Activated CD8-positive, alpha-beta memory T cell treated with anti-CD3 and anti-CD28 coated beads for 24 hours (primary cell): Measurements from ENCODE around the gene ASB2.

Experiments used
- DNase-seq: peaks from one replicate; pipeline ENCODE4 v3.0.0-alpha.2; 2020

The ASB2 gene

DNA sequence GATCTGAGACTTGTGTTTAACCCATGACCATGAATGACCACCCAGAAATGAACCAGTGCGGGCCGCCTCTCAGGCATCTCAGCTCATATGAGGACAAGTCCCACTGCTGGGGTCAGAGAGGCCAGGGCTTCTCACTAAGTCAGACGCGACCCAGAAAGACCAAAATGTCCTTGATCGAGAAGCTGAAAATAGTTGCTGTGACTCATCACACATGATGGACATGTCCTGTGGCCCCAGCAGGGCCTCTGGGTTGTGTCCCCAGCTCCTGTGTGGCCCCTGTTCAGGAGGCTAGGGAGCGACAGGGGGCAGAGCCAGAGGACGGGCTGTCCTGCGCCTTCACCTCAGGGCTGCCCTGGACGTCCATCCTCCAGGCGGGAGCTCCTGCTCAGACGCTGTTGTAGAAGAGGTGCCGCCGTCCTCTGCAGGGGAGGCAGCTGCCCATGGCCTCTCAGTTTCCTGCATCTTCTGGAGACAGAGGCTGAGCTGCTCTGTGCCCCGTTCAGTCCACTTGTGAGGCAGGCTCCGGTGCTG lies 78.2 kb downstream of the ASB2 start:
- no peak for DNase-seq

DNA sequence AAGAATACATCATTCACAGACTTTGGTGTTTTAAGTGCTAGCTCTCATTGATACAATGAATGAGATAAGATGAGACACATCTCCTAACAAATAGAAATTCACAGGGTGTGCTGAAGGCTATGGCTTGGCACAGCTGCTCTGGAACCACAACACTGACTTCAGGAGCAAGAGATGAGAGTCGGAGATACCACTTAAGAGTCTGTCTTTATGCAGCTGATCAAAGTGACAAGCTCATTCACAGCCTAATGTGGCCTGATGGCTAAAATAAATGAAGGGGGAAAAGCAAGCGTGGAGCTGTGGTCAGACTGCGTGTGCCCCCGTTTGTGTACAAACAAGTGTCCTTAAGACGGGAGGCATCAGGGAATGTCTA lies 78.9 kb downstream of the ASB2 start:
- no peak for DNase-seq

- no peak for DNase-seq
These were observed 81.3 kb downstream of the ASB2 start for GRCh38 chr14:93895023-93895604.

GRCh38 chr14:93893661-93894261 lies 82.6 kb downstream of the ASB2 start:
- no peak for DNase-seq

DNA sequence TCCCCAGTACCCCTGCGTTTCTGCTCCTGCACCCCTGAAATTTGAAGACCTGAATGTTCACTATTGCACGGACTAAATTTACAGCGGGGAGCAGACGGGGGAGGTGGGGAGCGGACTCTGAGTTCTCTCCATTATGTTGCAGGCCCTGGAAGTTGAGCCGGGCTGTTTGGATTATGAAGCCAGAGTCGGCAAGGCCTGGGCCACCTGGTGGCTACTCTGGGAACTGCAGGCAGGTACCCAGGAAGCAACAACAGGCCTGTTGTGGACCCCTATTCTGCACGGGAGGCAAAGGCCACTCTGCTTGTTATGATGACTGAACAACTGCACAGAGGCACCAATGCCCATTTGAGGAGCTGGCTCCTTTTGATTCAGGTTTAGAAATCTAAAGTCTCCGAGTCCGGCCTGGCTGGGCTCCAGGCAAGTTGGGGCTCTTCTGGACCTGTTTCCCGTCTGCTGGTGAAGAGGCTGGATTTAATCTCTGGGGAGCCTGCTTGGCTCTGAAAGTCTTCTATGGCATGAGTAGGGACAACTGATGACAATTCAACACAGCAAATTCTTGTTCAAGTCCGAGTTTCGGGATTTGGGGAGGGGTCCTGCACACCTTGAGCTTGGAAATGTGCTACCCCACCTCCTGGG lies 83.3 kb downstream of the ASB2 start:
- DNase-seq, result peak; percentile 92

GRCh38 chr14:93892505-93892839 lies 83.9 kb downstream of the ASB2 start:
- no peak for DNase-seq

DNA sequence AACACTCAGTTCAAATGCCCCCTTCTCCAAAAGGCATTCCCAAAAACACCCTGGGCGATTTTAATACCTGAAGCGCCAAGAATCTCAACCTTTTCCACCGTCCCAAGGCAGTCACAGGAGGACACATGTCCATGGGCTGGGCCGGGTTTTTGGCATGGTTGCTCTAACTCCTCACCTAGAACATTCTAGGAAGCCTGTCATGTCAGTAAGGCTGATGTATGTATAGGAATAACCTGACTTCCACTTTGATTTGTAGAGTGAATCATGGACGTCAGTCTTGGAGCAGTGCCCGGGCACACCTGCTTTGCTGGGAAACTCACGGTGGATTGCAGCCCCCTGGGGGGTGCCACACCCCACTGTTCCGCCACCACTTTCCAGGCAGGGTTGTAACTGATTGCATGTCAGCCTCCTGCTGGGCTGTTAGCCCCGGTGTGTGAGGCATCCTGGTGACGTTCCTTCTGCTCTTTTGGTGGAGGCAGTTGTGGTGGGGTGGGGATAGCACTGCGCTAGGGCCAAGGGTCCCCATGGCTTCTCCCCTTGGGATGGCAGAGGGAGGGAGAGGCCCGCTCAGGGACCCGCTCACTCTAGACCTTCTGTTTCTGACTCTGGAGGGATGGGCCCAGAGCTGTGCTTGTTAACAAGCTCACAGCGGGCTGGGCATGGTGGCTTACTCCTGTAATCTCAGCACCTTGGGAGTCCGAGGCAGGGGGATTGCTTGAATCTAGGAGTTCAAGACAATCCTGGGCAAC lies 84.4 kb downstream of the ASB2 start:
- no peak for DNase-seq

GRCh38 chr14:93889739-93890483 lies 86.5 kb downstream of the ASB2 start:
- DNase-seq, result no peak

- no peak for DNase-seq
These were observed 87.4 kb downstream of the ASB2 start for GRCh38 chr14:93888995-93889394.

- DNase-seq, result no peak
These were observed 91.4 kb downstream of the ASB2 start for GRCh38 chr14:93884950-93885349.
